Loucy (cell line): ENCODE results near the gene METTL2A.
"Not testable (repeated sequence)": the region's sequence is repeated elsewhere in the genome, so short reads cannot be mapped to it uniquely, and the experiment has no call there.

Experiments
- H2AFZ ChIP-seq: fragments of 200-600 bp; sonication (generic); 2 replicates; pipeline ENCODE4 v1.6.0; 2016; ENCODE audit warnings: antibody characterized with exemption, mild to moderate bottlenecking, low read length, moderate library complexity
- H3F3A ChIP-seq: fragments of 200-600 bp; 2 replicates; pipeline ENCODE4 v1.6.0; 2016; ENCODE audit warnings: antibody characterized with exemption, low read depth, mild to moderate bottlenecking
- H3K27me3 ChIP-seq: fragments of 200-600 bp; sonication (generic); 2 replicates; pipeline ENCODE4 v1.6.1; 2014; ENCODE audit warnings: low read length, mild to moderate bottlenecking; ENCODE audit not compliant: insufficient read depth, poor library complexity, severe bottlenecking
- H3K36me3 ChIP-seq: fragments of 200-600 bp; sonication (generic); 2 replicates; pipeline ENCODE4 v1.6.1; 2016; ENCODE audit warnings: low read length; ENCODE audit not compliant: insufficient read depth
- H3K4me1 ChIP-seq: fragments of 200-600 bp; sonication (generic); 2 replicates; pipeline ENCODE4 v1.5.1; 2014; ENCODE audit warnings: low read length, mild to moderate bottlenecking; ENCODE audit not compliant: insufficient read depth, poor library complexity, severe bottlenecking
- H3K4me2 ChIP-seq: fragments of 200-600 bp; sonication (generic); 2 replicates; pipeline ENCODE4 v1.6.0; 2014; ENCODE audit warnings: antibody characterized with exemption, low read length, low read depth, mild to moderate bottlenecking; ENCODE audit not compliant: poor library complexity, severe bottlenecking
- H3K4me3 ChIP-seq: fragments of 200-600 bp; sonication (generic); 2 replicates; pipeline ENCODE4 v1.5.1; 2014; ENCODE audit warnings: low read length, mild to moderate bottlenecking, mixed read lengths; ENCODE audit not compliant: poor library complexity, severe bottlenecking
- H3K79me2 ChIP-seq: fragments of 200-600 bp; sonication (generic); 2 replicates; pipeline ENCODE4 v1.6.1; 2014; ENCODE audit warnings: low read length; ENCODE audit not compliant: insufficient read depth
- H3K9ac ChIP-seq: fragments of 200-600 bp; sonication (generic); 2 replicates; pipeline ENCODE4 v1.6.0; 2014; ENCODE audit warnings: mild to moderate bottlenecking, low read depth, low read length, moderate library complexity; ENCODE audit not compliant: poor library complexity, severe bottlenecking
- H3K9me2 ChIP-seq: fragments of 200-600 bp; sonication (generic); replicated peaks from 2 replicates; pipeline ENCODE4 v1.6.1; 2016; ENCODE audit warnings: low read depth, low read length, mixed read lengths
- H3K9me3 ChIP-seq: fragments of 200-600 bp; sonication (generic); 2 replicates; pipeline ENCODE4 v1.6.1; 2014; ENCODE audit warnings: mild to moderate bottlenecking, antibody characterized with exemption, low read length, low read depth; ENCODE audit not compliant: insufficient read depth
- H4K20me1 ChIP-seq: fragments of 200-600 bp; sonication (generic); 2 replicates; pipeline ENCODE4 v1.6.0; 2014; ENCODE audit warnings: antibody characterized with exemption, low read length, mild to moderate bottlenecking; ENCODE audit not compliant: insufficient read depth, poor library complexity, severe bottlenecking
- CTCF ChIP-seq: fragments of 200-600 bp; sonication (generic); conservative IDR thresholded peaks from 2 replicates; pipeline ENCODE4 v1.5.1; 2014; ENCODE audit warnings: mild to moderate bottlenecking, antibody characterized with exemption, low read length
- EZH2phosphoT487 ChIP-seq: fragments of 200-600 bp; IDR thresholded peaks from 2 replicates; pipeline ENCODE4 v1.6.1; 2018; ENCODE audit warnings: antibody characterized with exemption, mild to moderate bottlenecking, moderate library complexity, borderline replicate concordance

The METTL2A gene

GRCh38 chr17:62473030-62473982 lies 49.6 kb downstream of the METTL2A start:
- not testable (repeated sequence) for H4K20me1 ChIP-seq, H2AFZ ChIP-seq, H3K9me3 ChIP-seq, H3K4me2 ChIP-seq, H3K9ac ChIP-seq, H3K4me3 ChIP-seq, H3F3A ChIP-seq, H3K27me3 ChIP-seq, H3K36me3 ChIP-seq, H3K9me2 ChIP-seq
- H3K4me1 ChIP-seq = peaks cover 11% of the 10 kb centered on the region
- peaks cover 19% of the 10 kb centered on the region for H3K79me2 ChIP-seq

- not testable (repeated sequence) for H2AFZ ChIP-seq, H3K36me3 ChIP-seq, H3K9me3 ChIP-seq, H3K9me2 ChIP-seq, H3F3A ChIP-seq, H3K27me3 ChIP-seq
- Histone ChIP-seq H3K4me3 (peak overlapping the region; percentile 81), H3K4me2 (peak overlapping the region; percentile 90), H4K20me1 (peaks cover 22% of the 10 kb centered on the region), H3K4me1 (peaks cover 15% of the 10 kb centered on the region), H3K79me2 (peaks cover 50% of the 10 kb centered on the region), H3K9ac (peak overlapping the region; percentile 83)
These were observed 53.4 kb downstream of the METTL2A start for GRCh38 chr17:62477111-62477510.

- not testable (repeated sequence) for H3K9me2 ChIP-seq, H3K27me3 ChIP-seq, H3K36me3 ChIP-seq, H3F3A ChIP-seq, H3K9me3 ChIP-seq
- peaks cover 29% of the 10 kb centered on the region for H4K20me1 ChIP-seq
- H3K4me2 ChIP-seq = peak overlapping the region; percentile 90
- H3K79me2 ChIP-seq = peaks cover 58% of the 10 kb centered on the region
- H2AFZ ChIP-seq = peak overlapping the region; percentile 64; the same call in 1 of the 2 replicates
- peaks cover 15% of the 10 kb centered on the region for H3K4me1 ChIP-seq
- H3K9ac ChIP-seq = peak overlapping the region; percentile 83
- H3K4me3 ChIP-seq = peak overlapping the region; percentile 81
These were observed 54.2 kb downstream of the METTL2A start for GRCh38 chr17:62477718-62478408.

GRCh38 chr17:62478424-62478879 lies 54.8 kb downstream of the METTL2A start, which contains the start of gene TLK2:
TSS of gene TLK2 (plus strand) at chr17:62478825. CDS start at chr17:62481126, 2,301 bp downstream.
- Histone ChIP-seq H3K9me3 (no peaks in the 10 kb centered on the region), H3K4me1 (peaks cover 15% of the 10 kb centered on the region), H2AFZ (peak within 1 kb of the TSS; percentile 64; the same call in 1 of the 2 replicates)

GRCh38 chr17:62478880-62479638 lies 55.4 kb downstream of the METTL2A start:
- not testable (repeated sequence) for H3K36me3 ChIP-seq, H3F3A ChIP-seq, H3K9me3 ChIP-seq, H3K27me3 ChIP-seq, H2AFZ ChIP-seq, H3K9me2 ChIP-seq
- peaks cover 15% of the 10 kb centered on the region for H3K4me1 ChIP-seq
- peaks cover 30% of the 10 kb centered on the region for H4K20me1 ChIP-seq
- peak overlapping the region; percentile 88 for H3K4me2 ChIP-seq
- H3K79me2 ChIP-seq = peaks cover 70% of the 10 kb centered on the region
- peak overlapping the region; percentile 93 for H3K9ac ChIP-seq
- peak overlapping the region; percentile 96 for H3K4me3 ChIP-seq

More at GRCh38 chr17:62478424-62478879, 54.8 kb downstream of the METTL2A start, which contains the start of gene TLK2:
- TF ChIP-seq EZH2phosphoT487 (no peak), CTCF (no peak)
- Histone ChIP-seq H3K9ac (peak within 1 kb of the TSS; percentile 93), H4K20me1 (peaks cover 30% of the 10 kb centered on the region), H3K36me3 (0 out of 2 replicates have a peak, but pooled peaks cover 4% of the 10 kb centered on the region), H3K4me2 (peak within 1 kb of the TSS; percentile 90), H3K27me3 (no peaks in the 10 kb centered on the region), H3F3A (no peaks in the 10 kb centered on the region), H3K79me2 (peaks cover 64% of the 10 kb centered on the region), H3K9me2 (no peaks in the 10 kb centered on the region), H3K4me3 (peak within 1 kb of the TSS; percentile 96)
